Endodermal cell (in vitro differentiated cells): ENCODE results near the gene RBPJL. TPM values are rescaled to one million over a fixed set of nuclear protein-coding genes. Genes with fewer than 3 reads are reported as not detected.
A peak's percentile ranks its signal among the peaks of the same experiment; 100 is the strongest.

Source experiments
- DNase-seq: peaks from one replicate; pipeline ENCODE4 v3.0.0-alpha.2; 2017
- H3K27ac ChIP-seq: 2 replicates; pipeline ENCODE4 v1.5.1; 2013; ENCODE audit warnings: mild to moderate bottlenecking, low read depth, low read length, moderate library complexity
- H3K27me3 ChIP-seq: 2 replicates; pipeline ENCODE4 v1.6.1; 2013; ENCODE audit warnings: mild to moderate bottlenecking, low read length, moderate library complexity; ENCODE audit not compliant: insufficient read depth, control insufficient read depth, poor library complexity, severe bottlenecking
- H3K36me3 ChIP-seq: 2 replicates; pipeline ENCODE4 v1.7.0; 2013; ENCODE audit warnings: mild to moderate bottlenecking, low read length, moderate library complexity; ENCODE audit not compliant: control insufficient read depth, insufficient read depth
- H3K4me1 ChIP-seq: one replicate; pipeline ENCODE4 v1.7.0; 2013; ENCODE audit warnings: low read length; ENCODE audit not compliant: control insufficient read depth, insufficient read depth
- H3K4me3 ChIP-seq: 2 replicates; pipeline ENCODE4 v1.5.1; 2013; ENCODE audit warnings: mild to moderate bottlenecking, low read length, moderate library complexity
- H3K9ac ChIP-seq: 2 replicates; pipeline ENCODE4 v1.6.1; 2013; ENCODE audit warnings: mild to moderate bottlenecking, low read length, moderate library complexity; ENCODE audit not compliant: poor library complexity, severe bottlenecking; ENCODE audit errors: extremely low read depth
- H3K9me3 ChIP-seq: 2 replicates; pipeline ENCODE4 v1.6.1; 2013; ENCODE audit warnings: mild to moderate bottlenecking, low read length, moderate library complexity; ENCODE audit not compliant: control insufficient read depth
- H3K27ac Mint-ChIP-seq: 2 replicates; pipeline ENCODE4 v1.8.0; 2020; ENCODE audit warnings: mixed read lengths
- H3K27me3 Mint-ChIP-seq: 2 replicates; pipeline ENCODE4 v1.8.0; 2021; ENCODE audit warnings: mild to moderate bottlenecking, mixed read lengths; ENCODE audit not compliant: insufficient read depth
- H3K36me3 Mint-ChIP-seq: 2 replicates; pipeline ENCODE4 v1.8.0; 2020; ENCODE audit warnings: low read depth, mixed read lengths
- H3K4me1 Mint-ChIP-seq: 2 replicates; pipeline ENCODE4 v1.8.0; 2020; ENCODE audit warnings: mixed read lengths
- H3K4me3 Mint-ChIP-seq: 2 replicates; pipeline ENCODE4 v1.8.0; 2020; ENCODE audit warnings: mild to moderate bottlenecking, moderate library complexity, mixed read lengths
- H3K9me3 Mint-ChIP-seq: 2 replicates; pipeline ENCODE4 v1.8.0; 2020; ENCODE audit warnings: mild to moderate bottlenecking, mixed read lengths
- CTCF ChIP-seq: fragments of 200-600 bp; sonication (generic); conservative IDR thresholded peaks from 2 replicates; pipeline ENCODE4 v1.5.0; 2021; ENCODE audit warnings: antibody characterized with exemption, mild to moderate bottlenecking
- WGBS, 2 experiments: methylation state at CpG; one replicate each; pipeline versions ENCODE4 v1.1.5 to v1.1.7; 2013; ENCODE audit warnings: missing lambda C conversion rate in 2 of 2, mixed read lengths in 1 of 2; ENCODE audit not compliant: insufficient coverage in 1 of 2, insufficient read length in 1 of 2; 5-methylcytosine and 5-hydroxymethylcytosine counted together
- total RNA-seq, 2 donors: library from RNA; stranded (reverse); fragmentation: NEBNext Ultra II Directional in 1 of 2; extraction: Animal tissue kit (Norgen Biotek cat#: 25700) in 1 of 2; gene quantifications; 2 replicates in 1 of 2; 3 replicates in 1 of 2; pipeline ENCODE4 v1.2.1, GENCODE V29; 2021

Gene RBPJL
- total RNA-seq, 2 donors from 2014 or later, result not detected

- H3K4me3 Mint-ChIP-seq, result no peak overlapping the region
- H3K36me3 Mint-ChIP-seq, result no peaks in the 10 kb centered on the region
- H3K4me1 Mint-ChIP-seq, result peaks cover 16% of the 10 kb centered on the region
- peaks cover 28% of the 10 kb centered on the region for H3K27me3 Mint-ChIP-seq
- Histone ChIP-seq H3K9ac (no peak overlapping the region), H3K36me3 (no peaks in the 10 kb centered on the region), H3K9me3 (no peaks in the 10 kb centered on the region), H3K4me3 (no peak overlapping the region), H3K4me1 (peaks cover 4% of the 10 kb centered on the region), H3K27ac (no peak overlapping the region), H3K27me3 (no peaks in the 10 kb centered on the region)
- no peak overlapping the region for H3K27ac Mint-ChIP-seq
- DNase-seq, result no peak
- TF ChIP-seq CTCF, result no peak
- H3K9me3 Mint-ChIP-seq, result no peaks in the 10 kb centered on the region
- 95 to 97% methylated on average over 43 to 47 of the region's 47 CpGs for WGBS, 2 experiments
These were observed 2.8 kb upstream of the RBPJL start for GRCh38 chr20:45303586-45304463.

GRCh38 chr20:45304464-45304999 is 2.1 kb upstream of the RBPJL start:
- Mint-ChIP-seq H3K27me3 (peaks cover 31% of the 10 kb centered on the region), H3K27ac (no peak overlapping the region), H3K4me3 (no peak overlapping the region), H3K9me3 (no peaks in the 10 kb centered on the region), H3K4me1 (peaks cover 16% of the 10 kb centered on the region), H3K36me3 (no peaks in the 10 kb centered on the region)
- 93 to 95% methylated on average over 41 to 43 of the region's 43 CpGs for WGBS, 2 experiments
- no peak overlapping the region for H3K9ac ChIP-seq
- H3K9me3 ChIP-seq, result no peaks in the 10 kb centered on the region
- H3K27ac ChIP-seq, result no peak overlapping the region
- H3K36me3 ChIP-seq, result no peaks in the 10 kb centered on the region
- DNase-seq, result no peak
- H3K4me3 ChIP-seq, result no peak overlapping the region
- no peak for TF ChIP-seq CTCF
- peaks cover 4% of the 10 kb centered on the region for H3K4me1 ChIP-seq
- H3K27me3 ChIP-seq, result no peaks in the 10 kb centered on the region

- Histone ChIP-seq H3K27ac (no peak overlapping the region), H3K9me3 (no peaks in the 10 kb centered on the region), H3K9ac (no peak overlapping the region), H3K4me3 (no peak overlapping the region), H3K4me1 (peaks cover 4% of the 10 kb centered on the region), H3K27me3 (no peaks in the 10 kb centered on the region), H3K36me3 (no peaks in the 10 kb centered on the region)
- Mint-ChIP-seq H3K4me1 (peaks cover 16% of the 10 kb centered on the region), H3K27me3 (peaks cover 32% of the 10 kb centered on the region), H3K27ac (no peak overlapping the region), H3K36me3 (no peaks in the 10 kb centered on the region), H3K9me3 (no peaks in the 10 kb centered on the region), H3K4me3 (no peak overlapping the region)
- TF ChIP-seq CTCF, result peak; percentile 52
- no peak for DNase-seq
- WGBS, 2 experiments, result 70 to 83% methylated on average over 2 to 4 of the region's 4 CpGs
These were observed 1.4 kb upstream of the RBPJL start for GRCh38 chr20:45305262-45305661.
